GM23338 (cell line): ENCODE results near the gene CGRRF1. TPM values are rescaled to one million over a fixed set of nuclear protein-coding genes. Genes with fewer than 3 reads are reported as not detected.

ENCODE experiments used
- ATAC-seq: fragments of 200-7000 bp; cut with Tn5 transposase; 3 replicates; pipeline ENCODE4 v1.9.1; 2020
- DNase-seq: peaks from one replicate; pipeline ENCODE4 v3.0.0-alpha.2; 2015; ENCODE audit warnings: low spot score
- H2AFZ ChIP-seq: fragments of 200-600 bp; sonication (generic); 2 replicates; pipeline ENCODE4 v1.8.0; 2016; ENCODE audit warnings: antibody characterized with exemption, mild to moderate bottlenecking, moderate library complexity
- H3F3A ChIP-seq: fragments of 200-600 bp; sonication (generic); replicated peaks from 2 replicates; pipeline ENCODE4 v1.8.0; 2017; ENCODE audit warnings: antibody characterized with exemption, mixed run types, low read depth
- H3K27ac ChIP-seq: fragments of 200-600 bp; sonication (generic); 2 replicates; pipeline ENCODE4 v1.6.1; 2016; ENCODE audit warnings: low read depth
- H3K27me3 ChIP-seq: fragments of 200-600 bp; sonication (generic); 2 replicates; pipeline ENCODE4 v1.8.0; 2016; ENCODE audit warnings: mild to moderate bottlenecking, mixed run types, moderate library complexity; ENCODE audit not compliant: insufficient read depth
- H3K36me3 ChIP-seq: fragments of 200-600 bp; sonication (generic); 2 replicates; pipeline ENCODE4 v1.8.0; 2016; ENCODE audit warnings: mild to moderate bottlenecking; ENCODE audit not compliant: insufficient read depth
- H3K4me1 ChIP-seq: fragments of 200-600 bp; sonication (generic); 2 replicates; pipeline ENCODE4 v1.8.0; 2016; ENCODE audit warnings: mild to moderate bottlenecking, moderate library complexity; ENCODE audit not compliant: insufficient read depth
- H3K4me2 ChIP-seq: fragments of 200-600 bp; sonication (generic); 2 replicates; pipeline ENCODE4 v1.7.1; 2017; ENCODE audit warnings: mixed run types
- H3K4me3 ChIP-seq: fragments of 200-600 bp; sonication (generic); 2 replicates; pipeline ENCODE4 v1.6.1; 2016; ENCODE audit warnings: mixed run types
- H3K79me2 ChIP-seq: fragments of 200-600 bp; sonication (generic); replicated peaks from 2 replicates; pipeline ENCODE4 v1.8.0; 2017; ENCODE audit warnings: mild to moderate bottlenecking; ENCODE audit not compliant: insufficient read depth
- H3K9me2 ChIP-seq: fragments of 200-600 bp; sonication (generic); 2 replicates; pipeline ENCODE4 v1.8.0; 2017; ENCODE audit not compliant: insufficient read depth
- H4K20me1 ChIP-seq: fragments of 200-600 bp; sonication (generic); replicated peaks from 2 replicates; pipeline ENCODE4 v1.8.0; 2017; ENCODE audit warnings: mild to moderate bottlenecking; ENCODE audit not compliant: insufficient read depth
- H3K27ac Mint-ChIP-seq: 2 replicates; pipeline ENCODE4 v1.8.0; 2020; ENCODE audit warnings: inconsistent platforms, mild to moderate bottlenecking, moderate library complexity, mixed read lengths
- H3K27me3 Mint-ChIP-seq: 3 replicates; pipeline ENCODE4 v1.8.0; 2022; ENCODE audit warnings: low read depth, mild to moderate bottlenecking, moderate library complexity, mixed read lengths, inconsistent platforms; ENCODE audit not compliant: insufficient read depth, poor library complexity
- H3K36me3 Mint-ChIP-seq: 3 replicates; pipeline ENCODE4 v1.8.0; 2021; ENCODE audit warnings: low read depth, mild to moderate bottlenecking, inconsistent platforms, moderate library complexity, mixed read lengths
- H3K4me1 Mint-ChIP-seq: 3 replicates; pipeline ENCODE4 v1.8.0; 2020; ENCODE audit warnings: mild to moderate bottlenecking, inconsistent platforms, mixed read lengths
- H3K4me3 Mint-ChIP-seq: 3 replicates; pipeline ENCODE4 v1.8.0; 2021; ENCODE audit warnings: moderate library complexity, mild to moderate bottlenecking, inconsistent platforms, mixed read lengths
- H3K9me3 Mint-ChIP-seq: 3 replicates; pipeline ENCODE4 v1.8.0; 2020; ENCODE audit warnings: moderate library complexity, mild to moderate bottlenecking, inconsistent platforms, mixed read lengths
- CREB1 ChIP-seq: fragments of 250-450 bp; sonication (Bioruptor Pico); IDR thresholded peaks from 2 replicates; pipeline ENCODE4 v1.5.0; 2020; ENCODE audit warnings: low read depth, mild to moderate bottlenecking, moderate library complexity
- EZH2 ChIP-seq: fragments of 200-600 bp; sonication (generic); IDR thresholded peaks from one replicate; pipeline ENCODE4 v1.8.0; 2017; ENCODE audit warnings: antibody characterized with exemption, mild to moderate bottlenecking, low read depth; ENCODE audit not compliant: unreplicated experiment
- EZH2phosphoT487 ChIP-seq: fragments of 200-600 bp; sonication (generic); IDR thresholded peaks from one replicate; pipeline ENCODE4 v1.8.1; 2018; ENCODE audit warnings: antibody characterized with exemption; ENCODE audit not compliant: unreplicated experiment
- ZNF114 ChIP-seq: fragments of 250-450 bp; sonication (Bioruptor Pico); IDR thresholded peaks from 2 replicates; pipeline ENCODE4 v1.5.0; 2020; ENCODE audit warnings: mild to moderate bottlenecking, moderate library complexity
- polyA plus RNA-seq: library from polyadenylated mRNA; unstranded; fragments of >200 nt; fragmentation: Nextera tagmentation; extraction: Ambion mirVana; gene quantifications from 2 replicates; pipeline ENCODE4 v1.2.1, GENCODE V29; 2016
- total RNA-seq: library from RNA; depleted of rRNA; stranded (reverse); fragments of >200 nt; shearing (Covaris generic); gene quantifications from 2 replicates; pipeline ENCODE4 v1.2.3, GENCODE V29; 2014
- TF ChIP-seq, protein P1 (sequence below): fragments of 250-450 bp; sonication (Bioruptor Pico); IDR thresholded peaks from 2 replicates; pipeline ENCODE4 v1.5.0; 2020; ENCODE audit warnings: mild to moderate bottlenecking, moderate library complexity
- TF ChIP-seq, protein P2 (sequence below), 2 experiments: fragments of 200-600 bp in 1 of 2; sonication (generic) in 1 of 2; conservative IDR thresholded peaks; 2 replicates each; pipeline versions ENCODE4 v1.5.1 to v1.6.1; 2016 to 2017; ENCODE audit warnings: antibody characterized with exemption in 2 of 2, low read depth in 2 of 2, mild to moderate bottlenecking in 2 of 2, moderate library complexity in 1 of 2

Gene CGRRF1
- total and polyA plus RNA-seq, 2 experiments from 2014 or later = 18.8 to 28.3 TPM

DNA sequence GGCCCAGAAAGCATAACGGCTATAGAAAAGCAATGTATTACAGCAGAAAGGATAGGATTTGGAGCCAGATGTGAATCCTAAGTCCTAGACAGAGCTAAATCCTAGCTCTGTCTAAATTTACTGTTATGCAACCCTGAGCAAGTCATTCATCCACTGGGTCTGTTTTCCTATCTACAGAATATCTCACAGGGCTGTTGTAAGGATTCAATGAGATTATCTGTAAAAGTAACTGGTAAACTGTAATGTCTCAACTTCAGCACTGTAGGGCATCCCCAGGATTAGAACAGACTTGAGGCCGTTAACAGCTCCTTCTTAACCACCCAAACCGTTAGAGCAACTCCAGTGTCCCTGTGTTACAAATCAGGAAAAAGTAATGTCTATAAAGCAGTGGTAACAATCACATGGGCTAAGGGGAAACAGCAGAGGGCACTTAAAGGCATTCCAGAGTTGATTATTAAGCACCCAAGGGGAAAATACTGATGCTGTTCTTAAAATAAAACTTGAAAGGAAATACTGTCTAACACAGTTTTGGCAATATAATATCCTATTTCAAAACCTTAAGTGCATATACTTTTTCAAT, 31.0 kb upstream of the CGRRF1 start:
- Mint-ChIP-seq H3K9me3 (no peaks in the 10 kb centered on the region), H3K27ac (no peak overlapping the region)
- no peak overlapping the region for H3K27ac ChIP-seq

DNA sequence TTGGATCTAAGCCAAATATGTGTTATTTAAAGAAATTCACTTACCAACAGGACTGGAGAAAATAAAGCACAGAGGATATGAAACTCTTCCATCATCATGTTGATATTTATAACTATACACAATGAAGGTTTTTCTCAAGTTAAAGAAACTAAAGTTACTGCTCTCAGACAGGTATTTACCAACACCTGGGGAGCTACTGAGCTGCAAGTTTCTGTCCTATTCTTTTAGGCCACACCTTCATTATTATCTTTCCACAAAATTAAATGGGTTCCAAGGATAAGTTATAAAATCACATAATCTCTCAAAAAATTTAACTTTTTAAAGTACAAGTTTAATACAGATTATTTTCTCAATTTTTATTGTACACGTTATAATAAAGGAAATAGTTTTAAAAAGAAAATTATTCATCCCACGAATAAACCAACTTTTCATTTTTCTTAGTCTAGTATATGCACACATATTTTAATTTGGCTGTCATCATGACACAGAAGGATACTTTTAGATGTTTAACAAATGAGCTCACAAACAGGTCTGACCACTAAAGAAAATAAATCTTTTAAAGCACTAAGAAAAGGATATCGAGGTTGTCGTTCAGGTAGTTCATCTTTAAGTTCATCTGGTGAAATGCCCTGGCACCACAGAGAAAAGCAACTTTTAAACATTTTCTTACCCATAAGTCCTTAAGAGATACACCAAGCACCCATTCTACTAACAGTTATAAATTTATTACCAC, 28.7 kb upstream of the CGRRF1 start:
- Histone ChIP-seq H3K4me1 (0 out of 2 replicates have a peak, but pooled peaks cover under 1% of the 10 kb centered on the region), H3K27ac (no peak overlapping the region), H3K9me2 (no peaks in the 10 kb centered on the region), H3K27me3 (no peaks in the 10 kb centered on the region), H3F3A (no peaks in the 10 kb centered on the region), H3K4me2 (no peak overlapping the region), H3K4me3 (no peak overlapping the region), H4K20me1 (peaks cover 11% of the 10 kb centered on the region), H3K79me2 (peaks cover 46% of the 10 kb centered on the region), H2AFZ (no peak overlapping the region), H3K36me3 (peaks cover 13% of the 10 kb centered on the region)
- ATAC-seq (no peak), DNase-seq (no peak)
- TF ChIP-seq, protein P1, sequence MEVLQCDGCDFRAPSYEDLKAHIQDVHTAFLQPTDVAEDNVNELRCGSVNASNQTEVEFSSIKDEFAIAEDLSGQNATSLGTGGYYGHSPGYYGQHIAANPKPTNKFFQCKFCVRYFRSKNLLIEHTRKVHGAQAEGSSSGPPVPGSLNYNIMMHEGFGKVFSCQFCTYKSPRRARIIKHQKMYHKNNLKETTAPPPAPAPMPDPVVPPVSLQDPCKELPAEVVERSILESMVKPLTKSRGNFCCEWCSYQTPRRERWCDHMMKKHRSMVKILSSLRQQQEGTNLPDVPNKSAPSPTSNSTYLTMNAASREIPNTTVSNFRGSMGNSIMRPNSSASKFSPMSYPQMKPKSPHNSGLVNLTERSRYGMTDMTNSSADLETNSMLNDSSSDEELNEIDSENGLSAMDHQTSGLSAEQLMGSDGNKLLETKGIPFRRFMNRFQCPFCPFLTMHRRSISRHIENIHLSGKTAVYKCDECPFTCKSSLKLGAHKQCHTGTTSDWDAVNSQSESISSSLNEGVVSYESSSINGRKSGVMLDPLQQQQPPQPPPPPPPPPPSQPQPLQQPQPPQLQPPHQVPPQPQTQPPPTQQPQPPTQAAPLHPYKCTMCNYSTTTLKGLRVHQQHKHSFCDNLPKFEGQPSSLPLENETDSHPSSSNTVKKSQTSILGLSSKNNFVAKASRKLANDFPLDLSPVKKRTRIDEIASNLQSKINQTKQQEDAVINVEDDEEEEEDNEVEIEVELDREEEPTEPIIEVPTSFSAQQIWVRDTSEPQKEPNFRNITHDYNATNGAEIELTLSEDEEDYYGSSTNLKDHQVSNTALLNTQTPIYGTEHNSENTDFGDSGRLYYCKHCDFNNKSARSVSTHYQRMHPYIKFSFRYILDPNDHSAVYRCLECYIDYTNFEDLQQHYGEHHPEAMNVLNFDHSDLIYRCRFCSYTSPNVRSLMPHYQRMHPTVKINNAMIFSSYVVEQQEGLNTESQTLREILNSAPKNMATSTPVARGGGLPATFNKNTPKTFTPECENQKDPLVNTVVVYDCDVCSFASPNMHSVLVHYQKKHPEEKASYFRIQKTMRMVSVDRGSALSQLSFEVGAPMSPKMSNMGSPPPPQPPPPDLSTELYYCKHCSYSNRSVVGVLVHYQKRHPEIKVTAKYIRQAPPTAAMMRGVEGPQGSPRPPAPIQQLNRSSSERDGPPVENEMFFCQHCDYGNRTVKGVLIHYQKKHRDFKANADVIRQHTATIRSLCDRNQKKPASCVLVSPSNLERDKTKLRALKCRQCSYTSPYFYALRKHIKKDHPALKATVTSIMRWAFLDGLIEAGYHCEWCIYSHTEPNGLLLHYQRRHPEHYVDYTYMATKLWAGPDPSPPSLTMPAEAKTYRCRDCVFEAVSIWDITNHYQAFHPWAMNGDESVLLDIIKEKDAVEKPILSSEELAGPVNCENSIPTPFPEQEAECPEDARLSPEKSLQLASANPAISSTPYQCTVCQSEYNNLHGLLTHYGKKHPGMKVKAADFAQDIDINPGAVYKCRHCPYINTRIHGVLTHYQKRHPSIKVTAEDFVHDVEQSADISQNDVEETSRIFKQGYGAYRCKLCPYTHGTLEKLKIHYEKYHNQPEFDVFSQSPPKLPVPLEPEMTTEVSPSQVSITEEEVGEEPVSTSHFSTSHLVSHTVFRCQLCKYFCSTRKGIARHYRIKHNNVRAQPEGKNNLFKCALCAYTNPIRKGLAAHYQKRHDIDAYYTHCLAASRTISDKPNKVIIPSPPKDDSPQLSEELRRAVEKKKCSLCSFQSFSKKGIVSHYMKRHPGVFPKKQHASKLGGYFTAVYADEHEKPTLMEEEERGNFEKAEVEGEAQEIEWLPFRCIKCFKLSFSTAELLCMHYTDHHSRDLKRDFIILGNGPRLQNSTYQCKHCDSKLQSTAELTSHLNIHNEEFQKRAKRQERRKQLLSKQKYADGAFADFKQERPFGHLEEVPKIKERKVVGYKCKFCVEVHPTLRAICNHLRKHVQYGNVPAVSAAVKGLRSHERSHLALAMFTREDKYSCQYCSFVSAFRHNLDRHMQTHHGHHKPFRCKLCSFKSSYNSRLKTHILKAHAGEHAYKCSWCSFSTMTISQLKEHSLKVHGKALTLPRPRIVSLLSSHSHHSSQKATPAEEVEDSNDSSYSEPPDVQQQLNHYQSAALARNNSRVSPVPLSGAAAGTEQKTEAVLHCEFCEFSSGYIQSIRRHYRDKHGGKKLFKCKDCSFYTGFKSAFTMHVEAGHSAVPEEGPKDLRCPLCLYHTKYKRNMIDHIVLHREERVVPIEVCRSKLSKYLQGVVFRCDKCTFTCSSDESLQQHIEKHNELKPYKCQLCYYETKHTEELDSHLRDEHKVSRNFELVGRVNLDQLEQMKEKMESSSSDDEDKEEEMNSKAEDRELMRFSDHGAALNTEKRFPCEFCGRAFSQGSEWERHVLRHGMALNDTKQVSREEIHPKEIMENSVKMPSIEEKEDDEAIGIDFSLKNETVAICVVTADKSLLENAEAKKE = no peak
- TF ChIP-seq, protein P2, sequence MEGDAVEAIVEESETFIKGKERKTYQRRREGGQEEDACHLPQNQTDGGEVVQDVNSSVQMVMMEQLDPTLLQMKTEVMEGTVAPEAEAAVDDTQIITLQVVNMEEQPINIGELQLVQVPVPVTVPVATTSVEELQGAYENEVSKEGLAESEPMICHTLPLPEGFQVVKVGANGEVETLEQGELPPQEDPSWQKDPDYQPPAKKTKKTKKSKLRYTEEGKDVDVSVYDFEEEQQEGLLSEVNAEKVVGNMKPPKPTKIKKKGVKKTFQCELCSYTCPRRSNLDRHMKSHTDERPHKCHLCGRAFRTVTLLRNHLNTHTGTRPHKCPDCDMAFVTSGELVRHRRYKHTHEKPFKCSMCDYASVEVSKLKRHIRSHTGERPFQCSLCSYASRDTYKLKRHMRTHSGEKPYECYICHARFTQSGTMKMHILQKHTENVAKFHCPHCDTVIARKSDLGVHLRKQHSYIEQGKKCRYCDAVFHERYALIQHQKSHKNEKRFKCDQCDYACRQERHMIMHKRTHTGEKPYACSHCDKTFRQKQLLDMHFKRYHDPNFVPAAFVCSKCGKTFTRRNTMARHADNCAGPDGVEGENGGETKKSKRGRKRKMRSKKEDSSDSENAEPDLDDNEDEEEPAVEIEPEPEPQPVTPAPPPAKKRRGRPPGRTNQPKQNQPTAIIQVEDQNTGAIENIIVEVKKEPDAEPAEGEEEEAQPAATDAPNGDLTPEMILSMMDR (conservative IDR thresholded peaks at IDR 0.05; ENCODE audit: low read depth in 2 of 2) = no peak
- Mint-ChIP-seq H3K4me3 (no peak overlapping the region), H3K9me3 (no peaks in the 10 kb centered on the region), H3K27ac (no peak overlapping the region), H3K36me3 (peaks cover 19% of the 10 kb centered on the region; the same call in 2 of the 3 replicates), H3K4me1 (peaks cover 4% of the 10 kb centered on the region), H3K27me3 (peaks cover 6% of the 10 kb centered on the region)

More for the DNA sequence above, 31.0 kb upstream of the CGRRF1 start:
- peaks cover 19% of the 10 kb centered on the region; the same call in 2 of the 3 replicates for H3K36me3 Mint-ChIP-seq
- no peaks in the 10 kb centered on the region for H3K27me3 Mint-ChIP-seq
- Histone ChIP-seq H3K27me3 (no peaks in the 10 kb centered on the region), H3K4me3 (no peak overlapping the region), H2AFZ (no peak overlapping the region), H3K4me2 (no peak overlapping the region), H4K20me1 (peaks cover 6% of the 10 kb centered on the region), H3K79me2 (peaks cover 23% of the 10 kb centered on the region), H3K36me3 (peaks cover 13% of the 10 kb centered on the region), H3K4me1 (no peaks in the 10 kb centered on the region), H3F3A (no peaks in the 10 kb centered on the region), H3K9me2 (no peaks in the 10 kb centered on the region)
- TF ChIP-seq EZH2phosphoT487 (no peak), ZNF114 (CRISPR knock-in tag) (no peak), EZH2 (no peak), CREB1 (no peak)
- TF ChIP-seq, protein P2 (conservative IDR thresholded peaks at IDR 0.05; ENCODE audit: low read depth in 2 of 2) = no peak
- no peak for ATAC-seq
- no peak for DNase-seq
- H3K4me1 Mint-ChIP-seq = no peaks in the 10 kb centered on the region
- no peak overlapping the region for H3K4me3 Mint-ChIP-seq
